HG03139 (cell line): ENCODE results near the gene RHBDD3.

ENCODE experiments used
- ATAC-seq: cut with Tn5 transposase; IDR thresholded peaks from one replicate; pipeline ENCODE4 v1.9.1; 2021; ENCODE audit not compliant: unreplicated experiment

RHBDD3 gene

DNA sequence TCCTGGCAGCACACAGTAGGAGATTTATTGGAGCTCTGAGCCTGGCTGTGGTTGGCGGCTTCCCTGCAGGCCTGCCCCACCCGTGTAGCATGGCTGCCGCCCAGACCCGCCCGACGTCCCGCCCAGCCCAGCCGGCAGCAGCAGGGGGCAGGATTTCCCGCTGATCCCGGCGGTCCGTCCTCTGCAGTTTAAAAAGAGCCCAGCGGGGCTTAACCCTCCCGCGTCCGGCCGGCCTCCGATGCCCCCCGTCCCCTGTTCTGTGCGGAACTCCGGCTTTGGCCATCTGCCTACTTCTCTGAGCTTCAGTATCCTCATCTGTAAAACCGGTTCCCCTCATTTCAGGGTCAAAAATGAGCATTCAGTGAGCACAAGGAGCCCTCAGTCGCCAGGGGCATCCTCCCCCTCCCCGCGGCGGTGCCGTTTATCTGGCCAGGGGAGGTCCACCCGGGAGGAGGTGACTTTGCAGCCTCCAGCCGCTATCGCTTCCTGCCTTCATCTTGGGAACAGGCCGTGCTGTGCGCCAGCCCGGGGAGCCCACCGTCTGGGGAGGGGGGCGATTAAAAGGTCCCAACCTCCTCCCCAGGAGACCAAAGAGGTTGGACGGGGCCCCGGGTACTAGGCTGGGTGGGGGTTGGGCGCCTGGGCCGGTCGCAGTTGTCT lies 38.5 kb upstream of the RHBDD3 start, which contains the start of gene GAS2L1:
Gene GAS2L1, plus strand, starts transcription at position 476 of the 660 bp plus-strand sequence. CDS start 1,456 bp downstream, outside the sequence.
- ATAC-seq: no peak

DNA sequence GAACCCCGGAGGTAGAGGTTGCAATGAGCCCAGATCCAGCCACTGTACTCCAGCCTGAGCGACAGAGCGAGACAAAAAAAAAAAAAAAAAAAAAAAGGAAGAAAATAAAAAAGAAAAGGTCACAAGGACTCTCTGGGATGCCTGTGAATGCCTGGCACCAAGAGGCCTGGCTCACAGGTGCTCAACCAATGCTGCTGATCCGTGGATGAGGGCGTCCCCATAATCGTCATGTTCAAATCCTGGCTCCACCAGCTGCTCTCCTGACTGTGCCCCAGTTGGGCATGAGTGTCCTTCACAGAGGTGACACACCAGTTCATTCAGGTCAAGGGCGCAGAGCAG lies 38.0 kb upstream of the RHBDD3 start:
- no peak for ATAC-seq

GRCh38 chr22:29302681-29303465 lies 35.1 kb upstream of the RHBDD3 start:
- ATAC-seq: no peak

- no peak for ATAC-seq
Observed at GRCh38 chr22:29302402-29302680, 34.6 kb upstream of the RHBDD3 start.

DNA sequence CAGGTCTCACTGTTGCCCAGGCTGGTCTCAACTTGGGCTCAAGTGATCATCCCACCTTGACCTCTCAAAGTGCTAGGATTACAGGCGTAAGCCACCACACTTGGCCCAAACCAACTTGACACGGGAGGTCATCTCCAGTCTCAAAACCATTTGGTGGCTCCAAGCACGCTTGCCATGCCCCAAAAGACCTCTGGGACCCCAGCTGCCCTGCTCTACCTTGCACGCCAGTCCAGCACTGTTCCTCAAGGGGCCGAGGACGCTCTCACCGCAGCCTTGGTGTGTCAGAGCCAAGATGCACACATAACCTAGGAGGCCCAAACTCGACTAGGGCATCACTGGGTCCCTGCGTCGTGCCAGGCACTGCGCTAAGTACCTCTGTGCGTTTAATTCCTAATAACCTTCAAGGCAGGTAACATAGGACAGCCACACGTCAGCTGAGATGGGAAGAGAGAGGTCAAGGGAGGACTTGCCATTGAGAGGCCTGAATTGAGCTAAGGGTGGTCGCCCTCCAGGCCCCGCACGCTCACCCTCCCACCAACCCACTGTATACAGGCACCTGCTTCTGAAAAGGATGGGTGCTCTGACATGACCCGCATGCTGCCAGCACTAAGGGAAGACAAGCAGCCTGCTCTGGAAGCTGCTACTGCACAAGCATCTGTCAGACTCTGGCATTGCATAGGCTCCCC lies 34.1 kb upstream of the RHBDD3 start:
- no peak for ATAC-seq

- ATAC-seq: no peak
Observed at GRCh38 chr22:29300807-29301601, 33.2 kb upstream of the RHBDD3 start.

DNA sequence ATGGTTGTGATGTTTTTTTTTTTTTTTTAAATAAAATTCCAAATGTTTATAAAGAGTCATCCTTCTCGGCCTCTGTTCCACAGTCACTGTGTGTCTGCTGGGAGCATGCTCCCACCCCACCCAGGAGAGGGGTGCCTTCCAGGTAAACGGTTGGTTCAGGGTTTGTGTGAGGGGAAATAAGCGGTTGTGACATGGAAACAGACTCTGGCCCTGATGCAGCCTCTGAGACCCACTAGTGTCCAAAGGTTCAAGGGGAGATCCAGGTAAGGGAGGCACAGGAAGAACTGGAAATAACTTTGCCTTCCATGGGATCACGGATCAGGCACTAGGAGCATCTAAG lies 32.7 kb upstream of the RHBDD3 start:
- ATAC-seq: no peak

DNA sequence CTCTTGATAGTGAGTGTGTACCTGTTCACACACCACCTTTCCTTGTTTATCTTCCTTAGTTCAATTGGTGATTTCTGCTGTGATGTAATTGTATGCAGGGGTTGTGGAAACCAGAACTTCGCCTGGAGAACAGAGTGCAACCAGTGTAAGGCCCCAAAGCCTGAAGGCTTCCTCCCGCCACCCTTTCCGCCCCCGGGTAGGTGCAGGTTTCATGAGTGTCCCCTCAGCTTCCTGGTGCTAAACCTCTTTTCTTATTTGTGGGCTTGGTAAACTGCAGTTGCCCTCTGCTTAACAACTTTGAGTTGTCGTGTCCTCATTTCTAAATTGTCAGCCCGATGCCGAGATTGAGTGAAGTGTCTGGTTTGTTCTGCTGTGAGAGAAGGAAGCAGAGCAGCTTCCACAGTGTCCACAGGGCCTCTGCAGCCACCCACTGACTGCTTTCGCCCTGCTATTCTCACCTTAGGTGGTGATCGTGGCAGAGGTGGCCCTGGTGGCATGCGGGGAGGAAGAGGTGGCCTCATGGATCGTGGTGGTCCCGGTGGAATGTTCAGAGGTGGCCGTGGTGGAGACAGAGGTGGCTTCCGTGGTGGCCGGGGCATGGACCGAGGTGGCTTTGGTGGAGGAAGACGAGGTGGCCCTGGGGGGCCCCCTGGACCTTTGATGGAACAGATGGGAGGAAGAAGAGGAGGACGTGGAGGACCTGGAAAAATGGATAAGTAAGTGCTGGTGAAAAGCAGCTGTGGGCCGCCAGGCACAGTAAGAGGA lies 31.5 kb upstream of the RHBDD3 start:
- ATAC-seq: no peak

DNA sequence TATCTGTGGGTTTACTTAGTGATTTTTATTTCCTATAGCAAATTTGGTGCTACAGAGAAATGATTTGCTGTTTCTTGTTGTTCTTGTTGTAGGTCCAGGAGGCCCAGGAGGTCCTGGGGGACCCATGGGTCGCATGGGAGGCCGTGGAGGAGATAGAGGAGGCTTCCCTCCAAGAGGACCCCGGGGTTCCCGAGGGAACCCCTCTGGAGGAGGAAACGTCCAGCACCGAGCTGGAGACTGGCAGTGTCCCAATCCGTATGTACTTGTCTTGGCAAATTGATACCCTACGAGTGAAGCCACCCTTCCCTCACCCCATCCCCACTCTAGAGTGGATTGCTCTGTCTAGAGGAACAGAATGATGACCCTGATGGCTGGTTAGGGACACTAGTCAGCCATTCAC lies 30.9 kb upstream of the RHBDD3 start:
- no peak for ATAC-seq

- no peak for ATAC-seq
Observed at GRCh38 chr22:29292379-29292778, 24.6 kb upstream of the RHBDD3 start.

DNA sequence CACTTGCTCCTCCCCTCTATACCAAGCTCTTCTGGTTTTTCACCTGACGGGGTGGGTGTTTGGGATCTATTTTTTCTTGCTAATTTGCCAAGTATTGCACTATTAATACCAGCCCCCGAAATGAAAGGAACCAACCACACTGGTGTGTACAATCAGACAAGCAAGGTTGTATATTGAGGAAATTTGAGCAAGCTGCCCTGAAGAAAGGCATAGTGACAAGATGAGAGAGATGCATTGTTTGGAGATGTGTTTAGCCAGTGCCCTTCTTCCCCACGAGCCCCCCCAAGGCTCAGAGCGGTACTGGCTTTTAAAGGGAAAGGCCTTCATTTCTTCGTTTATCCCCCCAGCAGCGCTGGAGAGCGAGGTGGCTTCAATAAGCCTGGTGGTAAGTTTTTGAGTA lies 23.4 kb upstream of the RHBDD3 start:
- ATAC-seq: no peak

- no peak for ATAC-seq
Observed at GRCh38 chr22:29290061-29290460, 22.3 kb upstream of the RHBDD3 start.

DNA sequence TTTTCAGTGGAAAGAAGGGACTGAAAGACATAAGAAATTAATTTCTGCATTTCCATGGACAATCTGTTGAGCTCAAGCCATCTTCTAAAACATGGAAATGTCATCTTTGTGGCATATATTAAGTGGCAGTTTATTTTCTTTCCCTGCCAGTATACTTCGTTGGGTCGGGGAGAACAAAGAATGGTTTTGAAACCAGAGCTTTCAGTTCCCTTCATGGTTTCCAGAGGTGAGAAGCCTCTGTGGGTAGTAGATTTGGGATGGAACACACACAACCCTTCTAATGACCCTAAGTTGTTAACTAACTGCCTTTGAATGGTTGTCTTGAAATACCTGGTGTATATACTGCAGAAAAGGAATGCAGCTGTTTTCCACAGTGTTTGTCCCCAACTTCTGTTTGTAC lies 21.1 kb upstream of the RHBDD3 start:
- no peak for ATAC-seq

GRCh38 chr22:29284196-29284595 lies 16.4 kb upstream of the RHBDD3 start:
- ATAC-seq: no peak

DNA sequence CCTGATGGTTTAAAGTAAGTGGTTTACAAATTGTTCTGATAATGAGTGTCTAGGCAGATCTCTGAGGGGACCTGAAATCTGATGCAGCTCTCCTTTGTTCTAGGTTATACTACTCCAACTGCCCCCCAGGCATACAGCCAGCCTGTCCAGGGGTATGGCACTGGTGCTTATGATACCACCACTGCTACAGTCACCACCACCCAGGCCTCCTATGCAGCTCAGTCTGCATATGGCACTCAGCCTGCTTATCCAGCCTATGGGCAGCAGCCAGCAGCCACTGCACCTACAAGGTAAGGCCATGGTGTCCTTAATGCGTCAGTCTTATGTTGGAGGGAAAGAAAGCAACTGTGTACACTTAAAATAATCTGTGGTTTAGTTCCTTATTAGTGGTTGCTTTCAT lies 10.1 kb upstream of the RHBDD3 start:
- ATAC-seq: no peak

DNA sequence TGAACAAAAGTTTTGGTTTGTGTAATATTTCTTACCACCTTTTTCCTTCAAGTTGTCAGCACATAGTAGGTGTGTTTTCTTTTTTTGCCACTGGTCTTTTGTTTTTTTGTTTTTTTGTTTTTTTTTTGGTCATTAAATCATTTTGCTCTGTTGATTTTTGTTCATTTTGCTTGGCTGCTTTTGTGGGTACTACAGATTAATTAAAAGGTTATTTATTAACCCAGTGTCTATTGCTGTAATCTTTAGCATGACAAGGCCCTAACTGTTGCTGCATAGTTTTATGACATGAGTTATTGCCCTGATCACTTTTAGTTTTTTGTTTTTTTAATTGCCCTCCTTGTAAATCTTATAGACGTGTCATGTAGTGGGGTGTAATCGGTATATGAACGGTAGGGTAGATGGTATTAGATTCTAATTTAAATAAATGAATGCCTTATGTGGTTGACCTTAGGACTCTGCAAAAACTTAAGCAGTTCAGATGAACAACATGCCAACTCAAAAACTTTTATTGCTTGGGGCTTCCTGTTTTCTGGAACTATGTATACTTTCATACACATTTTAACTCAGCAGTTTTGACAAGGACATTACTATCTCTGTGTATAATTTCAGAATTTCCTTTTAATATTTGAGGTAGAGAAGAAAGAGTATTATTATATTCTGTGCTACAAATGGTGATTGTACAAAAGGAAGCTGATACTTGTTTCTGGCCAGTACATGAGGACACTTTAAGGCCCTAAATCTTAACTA lies 8.2 kb upstream of the RHBDD3 start:
- no peak for ATAC-seq

DNA sequence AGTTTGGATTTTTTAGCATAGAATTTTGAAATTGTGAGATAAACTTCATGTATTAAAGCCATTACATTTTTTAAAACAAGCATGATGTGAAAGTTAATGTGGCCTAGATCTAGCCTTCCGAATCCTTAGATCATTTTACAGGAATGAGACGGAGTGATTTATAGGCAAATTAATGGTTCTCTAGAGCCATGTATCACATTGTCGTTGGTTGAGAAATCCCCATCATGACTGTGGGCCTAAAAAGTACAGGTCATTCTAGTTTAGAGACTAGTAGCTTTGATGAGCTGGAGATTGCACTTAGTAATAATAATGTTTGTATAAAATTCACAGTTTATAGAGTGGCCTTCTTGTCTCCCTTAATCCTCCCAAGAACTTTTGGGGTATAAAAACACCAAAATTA lies 7.4 kb upstream of the RHBDD3 start:
- ATAC-seq: no peak

DNA sequence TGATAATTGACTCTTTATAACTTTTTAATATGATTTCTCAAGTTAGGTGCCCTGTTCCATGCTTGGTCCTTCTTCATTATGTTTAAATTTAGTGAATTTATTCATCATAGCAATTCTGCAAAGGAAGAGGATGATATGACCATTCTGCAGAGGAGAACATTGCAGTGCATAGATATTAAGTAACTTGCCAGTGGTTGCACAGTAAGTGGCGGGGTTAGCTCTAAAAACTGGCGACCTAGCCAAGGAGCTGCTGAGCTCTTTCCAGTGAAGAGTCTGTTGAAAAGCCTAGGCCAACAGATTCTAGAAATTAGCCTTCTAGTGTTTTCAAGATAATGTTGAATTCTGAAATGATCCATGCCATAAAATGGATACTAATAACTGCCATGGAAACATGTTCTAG lies 4.8 kb upstream of the RHBDD3 start:
- ATAC-seq: no peak

- ATAC-seq: no peak
Observed at GRCh38 chr22:29270475-29271271, 2.9 kb upstream of the RHBDD3 start.
